Mesodermal cell (in vitro differentiated cells): ENCODE data around the gene KLF13.

ENCODE experiments used
- H3K27ac ChIP-seq: 2 replicates; pipeline ENCODE4 v1.7.0; 2013; ENCODE audit warnings: mild to moderate bottlenecking, low read depth, low read length, moderate library complexity; ENCODE audit not compliant: severe bottlenecking
- H3K36me3 ChIP-seq: 2 replicates; pipeline ENCODE4 v1.7.1; 2013; ENCODE audit warnings: mild to moderate bottlenecking, low read length, moderate library complexity; ENCODE audit not compliant: control insufficient read depth, insufficient read depth
- H3K4me1 ChIP-seq: one replicate; pipeline ENCODE4 v1.7.1; 2013; ENCODE audit warnings: mild to moderate bottlenecking, low read length; ENCODE audit not compliant: insufficient read depth, control insufficient read depth, poor library complexity, severe bottlenecking
- H3K4me3 ChIP-seq: 2 replicates; pipeline ENCODE4 v1.7.0; 2013; ENCODE audit warnings: low read length, control low read depth, mild to moderate bottlenecking; ENCODE audit not compliant: insufficient read depth, poor library complexity, severe bottlenecking; ENCODE audit errors: extremely low read depth
- H3K9me3 ChIP-seq: 2 replicates; pipeline ENCODE4 v1.7.1; 2013; ENCODE audit warnings: mild to moderate bottlenecking, low read length, moderate library complexity; ENCODE audit not compliant: control insufficient read depth
- WGBS, 2 experiments: methylation state at CpG; one replicate each; pipeline ENCODE4 v1.1.5; 2013; ENCODE audit warnings: missing lambda C conversion rate in 2 of 2; ENCODE audit not compliant: insufficient coverage in 2 of 2; 5-methylcytosine and 5-hydroxymethylcytosine counted together

Gene KLF13

GRCh38 chr15:31407376-31407775 is 80.7 kb downstream of the KLF13 start:
- H3K9me3 ChIP-seq = peaks cover 23% of the 10 kb centered on the region
- no peak overlapping the region for H3K4me3 ChIP-seq
- H3K27ac ChIP-seq = no peak overlapping the region
- no CpG with 5 or more reads among the region's 1 CpG for WGBS, 2 experiments
- no peaks in the 10 kb centered on the region for H3K36me3 ChIP-seq
- H3K4me1 ChIP-seq = peaks cover 6% of the 10 kb centered on the region

GRCh38 chr15:31407851-31408250 is 81.2 kb downstream of the KLF13 start:
- H3K4me3 ChIP-seq = no peak overlapping the region
- H3K4me1 ChIP-seq = peaks cover 1% of the 10 kb centered on the region
- no peak overlapping the region for H3K27ac ChIP-seq
- peaks cover 23% of the 10 kb centered on the region for H3K9me3 ChIP-seq
- H3K36me3 ChIP-seq = no peaks in the 10 kb centered on the region

- Histone ChIP-seq H3K9me3 (peaks cover 19% of the 10 kb centered on the region), H3K27ac (no peak overlapping the region), H3K36me3 (no peaks in the 10 kb centered on the region), H3K4me1 (no peaks in the 10 kb centered on the region), H3K4me3 (no peak overlapping the region)
- WGBS, 2 experiments = 93 to 97% methylated on average over 2 to 3 of the region's 3 CpGs
Measured at GRCh38 chr15:31408724-31409123, 82.1 kb downstream of the KLF13 start.

GRCh38 chr15:31409171-31409570 is 82.5 kb downstream of the KLF13 start:
- Histone ChIP-seq H3K9me3 (peaks cover 19% of the 10 kb centered on the region), H3K27ac (no peak overlapping the region), H3K36me3 (no peaks in the 10 kb centered on the region), H3K4me1 (no peaks in the 10 kb centered on the region), H3K4me3 (no peak overlapping the region)
- WGBS, 2 experiments = 100% methylated on average over 2 of the region's 2 CpGs; no CpG with 5 or more reads in 1 of the 2 experiments

- H3K4me3 ChIP-seq = no peak overlapping the region
- no peak overlapping the region for H3K27ac ChIP-seq
- peaks cover 11% of the 10 kb centered on the region for H3K9me3 ChIP-seq
- H3K4me1 ChIP-seq = no peaks in the 10 kb centered on the region
- H3K36me3 ChIP-seq = no peaks in the 10 kb centered on the region
- 38 to 69% methylated on average over 2 of the region's 2 CpGs for WGBS, 2 experiments
Measured at GRCh38 chr15:31412824-31413223, 86.2 kb downstream of the KLF13 start.

- peaks cover 10% of the 10 kb centered on the region for H3K9me3 ChIP-seq
- H3K4me3 ChIP-seq = no peak overlapping the region
- H3K4me1 ChIP-seq = no peaks in the 10 kb centered on the region
- H3K36me3 ChIP-seq = no peaks in the 10 kb centered on the region
- no peak overlapping the region for H3K27ac ChIP-seq
- 80% methylated on average over 1 of the region's 1 CpG; no CpG with 5 or more reads in 1 of the 2 experiments for WGBS, 2 experiments
Measured at GRCh38 chr15:31415201-31415600, 88.6 kb downstream of the KLF13 start.

- no peaks in the 10 kb centered on the region for H3K4me1 ChIP-seq
- H3K4me3 ChIP-seq = no peak overlapping the region
- peaks cover 10% of the 10 kb centered on the region for H3K9me3 ChIP-seq
- H3K27ac ChIP-seq = no peak overlapping the region
- no peaks in the 10 kb centered on the region for H3K36me3 ChIP-seq
- 97 to 100% methylated on average over 3 of the region's 3 CpGs for whole genome bisulfite sequencing, 2 experiments
Measured at GRCh38 chr15:31419820-31420219, 93.2 kb downstream of the KLF13 start.

GRCh38 chr15:31427411-31427810 is 100.8 kb downstream of the KLF13 start:
- no peaks in the 10 kb centered on the region for H3K4me1 ChIP-seq
- no peak overlapping the region for H3K4me3 ChIP-seq
- 100% methylated on average over 1 of the region's 1 CpG; no CpG with 5 or more reads in 1 of the 2 experiments for WGBS, 2 experiments
- H3K9me3 ChIP-seq = no peaks in the 10 kb centered on the region
- no peak overlapping the region for H3K27ac ChIP-seq
- no peaks in the 10 kb centered on the region for H3K36me3 ChIP-seq
